ENCODE data around the gene PIM1.
A peak's percentile ranks its signal among the peaks of the same experiment; 100 is the strongest.

The PIM1 gene

DNA sequence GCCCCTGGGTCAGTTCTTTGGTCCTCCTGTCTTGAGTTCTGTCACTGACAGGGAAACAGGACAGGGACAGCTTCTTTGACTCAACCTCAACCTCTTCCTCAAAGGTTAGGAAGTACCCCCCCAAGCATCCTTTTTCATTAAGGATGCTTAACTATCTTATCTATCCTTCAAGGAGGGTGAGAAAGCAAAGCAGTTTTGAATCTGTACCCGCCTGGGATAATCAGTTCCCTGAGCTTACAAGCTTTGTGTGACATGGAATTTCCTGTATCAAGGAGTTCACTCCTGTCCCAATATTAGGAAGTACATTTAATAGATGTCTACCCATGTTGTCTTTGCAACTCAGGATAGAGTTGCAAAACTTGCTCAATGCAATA, 31.1 kb upstream of the PIM1 start:
- no peak for DNase-seq

DNA sequence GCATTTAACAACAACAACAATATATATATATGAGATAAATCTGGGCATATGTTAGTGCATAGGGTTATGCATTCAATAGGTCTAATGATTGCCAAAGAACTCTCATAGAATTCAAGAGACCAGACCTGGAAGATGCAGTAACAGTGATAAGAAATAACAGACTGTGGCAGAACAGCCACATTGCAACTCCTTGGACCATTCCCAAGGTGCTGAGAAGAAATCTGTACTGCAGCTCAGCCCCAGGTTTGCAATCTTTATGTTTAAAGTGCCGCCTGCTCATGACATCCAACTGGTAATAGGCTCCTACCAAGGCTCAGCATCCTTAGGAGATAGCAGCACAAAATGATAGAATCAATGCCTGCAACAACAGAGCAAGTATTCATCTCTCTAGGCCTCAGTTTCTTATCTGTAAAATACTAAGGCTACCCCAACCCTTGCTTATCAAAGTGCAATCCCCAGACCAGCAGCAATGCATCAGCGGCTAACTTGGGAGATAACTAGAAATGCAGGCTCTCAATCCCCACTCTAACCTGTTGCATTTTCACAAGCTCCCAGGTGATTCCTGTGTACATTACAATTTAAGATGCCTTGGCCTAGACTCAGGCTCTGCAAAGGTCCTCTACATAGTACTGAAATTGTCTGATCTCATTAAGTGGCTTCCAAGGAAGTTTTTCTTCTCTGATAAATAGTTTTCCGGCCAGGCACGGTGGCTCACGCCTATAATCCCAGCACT, 30.6 kb upstream of the PIM1 start:
- DNase-seq, result no peak

DNA sequence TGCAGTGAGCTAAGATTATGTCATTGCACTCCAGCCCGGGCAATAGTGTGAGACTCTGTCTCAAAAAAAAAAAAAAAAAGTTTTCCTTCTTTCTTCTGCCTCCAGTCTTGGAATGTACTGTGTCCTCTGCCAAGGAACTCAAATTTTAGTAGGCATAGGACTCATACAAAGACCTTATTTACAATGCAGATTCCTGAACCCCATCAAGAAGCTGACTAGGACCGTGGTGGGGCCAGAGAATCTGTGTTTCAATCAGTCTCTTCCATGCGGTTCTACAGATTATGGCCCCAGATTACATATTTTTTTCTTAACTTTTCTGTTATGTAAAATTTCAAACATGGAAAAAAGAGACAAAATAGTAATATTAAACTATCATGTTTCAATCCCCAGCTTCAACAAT, 29.8 kb upstream of the PIM1 start:
- no peak for DNase-seq

GRCh38 chr6:37141281-37142049, 28.5 kb upstream of the PIM1 start:
- DNase-seq, result no peak

DNA sequence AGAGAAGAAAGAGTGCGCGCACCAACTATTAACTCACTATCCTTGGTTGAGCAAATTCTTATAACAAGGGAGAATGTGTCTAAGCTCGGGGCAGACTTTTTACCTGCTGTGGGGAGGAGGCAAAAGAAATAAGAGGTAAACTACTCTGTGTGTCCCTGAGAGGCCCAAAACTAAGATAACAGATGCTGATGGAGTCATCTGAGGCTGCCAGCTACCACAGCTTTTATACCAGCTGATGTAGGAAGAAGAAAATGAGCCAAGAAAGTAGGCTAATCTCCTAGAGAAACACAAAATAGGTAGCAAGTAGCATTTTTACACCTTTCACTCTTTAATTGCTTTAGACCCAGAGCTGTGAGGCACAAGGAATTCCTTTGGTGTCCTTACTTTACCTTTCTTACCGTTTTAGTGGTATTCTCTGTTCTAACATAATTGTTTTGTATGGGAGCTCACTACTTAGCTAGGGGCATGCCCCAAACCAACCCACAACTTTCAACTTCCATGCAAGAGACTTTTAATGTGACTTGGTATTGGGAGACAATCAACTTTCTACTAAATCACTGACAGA, 27.8 kb upstream of the PIM1 start:
- DNase-seq, result no peak

- no peak for DNase-seq
Measured at GRCh38 chr6:37143585-37143984, 26.4 kb upstream of the PIM1 start.

GRCh38 chr6:37145443-37145842, 24.5 kb upstream of the PIM1 start:
- no peak for DNase-seq

DNA sequence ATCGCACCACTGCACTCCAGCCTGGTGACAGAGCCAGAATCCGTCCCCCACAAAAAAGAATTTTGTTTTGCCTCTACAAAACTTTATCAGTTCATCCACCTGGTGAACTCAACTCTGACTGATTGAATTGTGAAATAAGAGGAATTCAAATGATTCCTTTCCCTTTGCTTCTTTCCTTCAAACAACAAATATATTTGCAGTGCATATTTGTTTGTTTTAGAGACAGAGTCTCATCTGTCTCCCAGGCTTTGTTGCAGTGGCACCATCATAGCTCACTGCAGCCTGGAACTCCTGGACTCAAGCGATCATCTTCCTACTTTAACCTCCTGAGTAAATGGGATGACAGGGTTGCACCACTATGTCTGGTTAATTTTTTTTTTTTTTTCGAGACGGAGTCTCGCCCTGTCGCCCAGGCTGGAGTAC, 23.2 kb upstream of the PIM1 start:
- DNase-seq, result no peak

GRCh38 chr6:37149745-37150144, 20.2 kb upstream of the PIM1 start:
- no peak for DNase-seq

GRCh38 chr6:37150314-37150713, 19.6 kb upstream of the PIM1 start:
- DNase-seq, result no peak

DNA sequence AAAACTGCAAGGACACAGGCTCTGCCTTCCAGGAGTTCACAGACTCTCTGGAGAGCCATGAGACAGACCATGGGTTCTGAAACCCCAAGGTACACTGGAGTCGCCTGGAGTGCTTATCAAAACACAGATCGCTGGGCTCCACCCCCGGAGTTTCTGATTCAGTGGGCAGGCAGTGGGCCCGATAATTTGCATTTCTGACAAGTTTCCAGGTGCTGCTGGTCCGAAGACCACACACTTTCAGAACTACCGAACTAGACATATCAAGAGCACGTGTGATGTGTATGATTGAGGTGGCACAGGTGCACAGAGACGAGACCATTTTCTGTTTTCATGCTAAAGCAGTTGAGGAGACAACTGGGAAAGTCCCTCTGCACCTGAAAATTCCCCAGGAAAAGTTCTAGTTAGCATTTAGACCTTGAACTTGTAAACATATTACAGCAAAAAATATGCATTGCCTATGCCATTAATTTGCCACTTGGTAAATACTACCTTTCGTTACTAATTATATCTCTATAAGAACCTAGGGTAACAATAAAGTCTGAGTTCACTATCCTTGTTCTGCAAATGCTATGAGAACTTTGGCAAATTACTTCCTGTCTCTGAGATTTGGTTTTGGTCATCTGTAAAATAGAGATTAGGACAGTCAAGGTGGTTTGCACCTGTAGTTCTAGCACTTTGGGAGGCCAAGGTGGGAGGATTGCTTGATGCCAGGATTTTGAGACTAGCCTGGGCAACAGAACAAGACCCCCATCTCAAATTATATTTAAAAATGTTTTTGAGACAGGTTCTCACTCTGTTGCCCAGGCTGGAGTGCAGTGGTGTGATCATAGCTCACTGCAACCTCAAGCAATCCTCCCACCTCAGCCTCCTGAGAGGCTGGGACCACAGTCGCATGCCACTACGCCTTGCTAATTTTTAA, 14.3 kb upstream of the PIM1 start:
- no peak for DNase-seq

DNA sequence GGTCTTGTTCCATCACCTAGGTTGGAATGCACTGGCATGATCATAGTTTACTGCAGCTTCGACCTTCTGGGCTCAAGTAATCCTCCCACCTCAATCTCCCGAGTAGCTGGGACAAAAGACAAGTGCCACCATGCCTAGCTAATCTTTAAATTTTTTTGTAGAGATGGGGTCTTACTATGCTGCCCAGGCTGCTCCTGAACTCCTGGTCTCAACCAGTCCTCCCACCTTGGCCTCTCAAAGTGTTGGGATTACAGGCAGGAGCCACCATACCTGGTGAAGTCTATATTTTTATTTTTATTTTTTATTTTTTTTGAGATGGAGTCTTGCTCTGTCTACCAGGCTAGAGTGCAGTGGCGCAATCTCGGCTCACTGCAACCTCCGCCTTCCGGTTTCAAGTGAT, 11.4 kb upstream of the PIM1 start:
- DNase-seq, result no peak

GRCh38 chr6:37160922-37161778, 8.8 kb upstream of the PIM1 start:
- peak; percentile 96 to 97 for DNase-seq

- no peak for DNase-seq
Measured at GRCh38 chr6:37162740-37163139, 7.2 kb upstream of the PIM1 start.

- DNase-seq, result no peak
Measured at GRCh38 chr6:37168163-37168758, 1.7 kb upstream of the PIM1 start.

DNA sequence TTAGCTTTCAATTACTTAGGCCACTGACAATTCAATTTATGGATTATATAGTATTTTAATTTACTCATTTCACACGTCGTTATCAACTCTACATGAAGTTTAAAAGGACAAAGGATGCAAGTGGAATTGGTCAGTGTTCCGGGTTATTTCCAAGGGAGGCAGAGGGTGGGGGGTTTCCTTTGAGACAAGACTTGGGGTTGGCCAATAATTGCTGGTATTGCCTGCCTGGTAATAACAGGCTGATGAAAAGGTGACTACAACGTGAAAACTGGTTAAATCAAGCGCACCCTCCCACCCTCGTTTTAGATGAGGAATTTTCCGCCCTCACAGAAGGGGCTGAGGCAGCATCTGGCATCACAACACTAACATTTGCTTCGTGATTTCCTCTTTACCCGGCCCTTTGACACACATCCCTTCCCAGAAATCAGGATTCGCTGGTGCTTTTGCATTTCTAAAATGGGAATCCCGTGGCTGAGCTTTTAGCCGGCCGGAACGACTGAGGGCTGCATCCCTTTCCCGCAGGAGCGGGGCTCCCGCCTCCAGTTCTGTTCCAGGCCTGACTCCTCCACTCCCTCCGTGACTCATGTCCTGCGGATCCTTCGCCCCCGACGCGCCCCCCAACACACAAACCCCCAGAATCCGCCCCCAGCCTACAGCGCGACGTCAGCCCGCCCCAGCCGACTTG, 999 bp upstream of the PIM1 start:
- peak; percentile 33 to 35 for DNase-seq

- DNase-seq, result peak; percentile 18 to 37
Measured at GRCh38 chr6:37170273-37171200, 585 bp downstream of the PIM1 start.

DNA sequence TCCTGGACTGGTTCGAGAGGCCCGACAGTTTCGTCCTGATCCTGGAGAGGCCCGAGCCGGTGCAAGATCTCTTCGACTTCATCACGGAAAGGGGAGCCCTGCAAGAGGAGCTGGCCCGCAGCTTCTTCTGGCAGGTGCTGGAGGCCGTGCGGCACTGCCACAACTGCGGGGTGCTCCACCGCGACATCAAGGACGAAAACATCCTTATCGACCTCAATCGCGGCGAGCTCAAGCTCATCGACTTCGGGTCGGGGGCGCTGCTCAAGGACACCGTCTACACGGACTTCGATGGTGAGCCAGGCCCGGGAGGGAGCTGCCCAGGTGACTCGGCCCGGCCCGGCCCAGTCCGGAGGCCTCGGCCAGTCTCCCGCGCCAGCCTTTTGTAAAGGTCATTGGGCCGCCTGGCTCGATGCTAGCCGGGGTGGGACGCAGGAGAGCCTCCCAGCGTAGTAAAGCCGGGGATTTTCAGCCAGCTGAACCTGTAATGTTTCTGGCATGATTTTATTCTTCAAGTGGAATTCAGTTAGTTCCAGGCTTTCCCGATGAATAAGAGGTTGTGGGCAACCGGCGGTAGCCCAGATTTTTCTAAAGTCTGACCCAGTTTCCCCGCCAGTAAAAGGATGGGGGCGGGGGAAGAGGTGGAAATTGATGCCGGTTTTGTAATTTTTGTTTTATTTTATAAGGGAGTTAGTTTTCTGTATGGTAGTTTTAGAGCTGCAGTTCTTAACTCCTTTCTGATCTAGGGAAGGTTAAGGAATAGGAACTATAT, 1.4 kb downstream of the PIM1 start:
- DNase-seq, result no peak
